ENCODE data around the gene UNC5B.

Gene UNC5B

GRCh38 chr10:71223347-71224058 is 11.1 kb downstream of the UNC5B start:
- DNase-seq: no peak

- DNase-seq: no peak
These were observed 13.1 kb downstream of the UNC5B start for GRCh38 chr10:71225291-71226058.

- DNase-seq: no peak
These were observed 16.7 kb downstream of the UNC5B start for GRCh38 chr10:71228875-71229675.

- no peak for DNase-seq
These were observed 17.6 kb downstream of the UNC5B start for GRCh38 chr10:71229726-71230655.

GRCh38 chr10:71230656-71231025 is 18.3 kb downstream of the UNC5B start:
- DNase-seq: no peak

- DNase-seq: no peak
These were observed 18.8 kb downstream of the UNC5B start for GRCh38 chr10:71231206-71231605.

GRCh38 chr10:71232089-71232998 is 20.0 kb downstream of the UNC5B start:
- DNase-seq: no peak

- DNase-seq: no peak
These were observed 21.1 kb downstream of the UNC5B start for GRCh38 chr10:71233482-71233892.

GRCh38 chr10:71234004-71234894 is 21.9 kb downstream of the UNC5B start:
- DNase-seq: no peak

- DNase-seq: no peak
These were observed 22.8 kb downstream of the UNC5B start for GRCh38 chr10:71234970-71235685.

- DNase-seq: no peak
These were observed 23.4 kb downstream of the UNC5B start for GRCh38 chr10:71235808-71236207.

- no peak for DNase-seq
These were observed 23.9 kb downstream of the UNC5B start for GRCh38 chr10:71236286-71236685.

GRCh38 chr10:71236822-71237682 is 24.7 kb downstream of the UNC5B start:
- DNase-seq: no peak

- no peak for DNase-seq
These were observed 25.7 kb downstream of the UNC5B start for GRCh38 chr10:71237843-71238623.

GRCh38 chr10:71238626-71239025 is 26.3 kb downstream of the UNC5B start:
- no peak for DNase-seq

- DNase-seq: no peak
These were observed 27.0 kb downstream of the UNC5B start for GRCh38 chr10:71239131-71239915.
